Right lobe of liver (tissue), 6 donors: Measurements from ENCODE around the gene M1AP. TPM values are rescaled to one million over a fixed set of nuclear protein-coding genes. Genes with fewer than 3 reads are reported as not detected.

Source experiments
- ATAC-seq, 4 donors: fragments of 200-7000 bp; cut with Tn5 transposase; one replicate each; pipeline ENCODE4 v1.9.1; 2020; ENCODE audit warnings: mild to moderate bottlenecking in 4 of 4, moderate library complexity in 4 of 4
- DNase-seq, 3 donors: peaks; one replicate each; pipeline ENCODE4 v3.0.0-alpha.2; 2020
- H3K27ac ChIP-seq, 3 donors: fragments of 200-600 bp; one replicate each; pipeline ENCODE4 v1.8.0; 2022
- H3K27me3 ChIP-seq, 2 donors: fragments of 200-600 bp; one replicate each; pipeline ENCODE4 v1.8.0; 2022
- H3K36me3 ChIP-seq, 4 donors: fragments of 200-600 bp; sonication (generic) in 1 of 4; one replicate each; pipeline versions ENCODE4 v1.5.1 to v1.8.0; 2017 to 2022; ENCODE audit warnings: control low read depth in 1 of 4
- H3K4me1 ChIP-seq, 4 donors: fragments of 200-600 bp; sonication (generic) in 1 of 4; one replicate each; pipeline versions ENCODE4 v1.5.1 to v1.8.0; 2017 to 2022; ENCODE audit warnings: control low read depth in 1 of 4
- H3K4me3 ChIP-seq, 3 donors: fragments of 200-600 bp; one replicate each; pipeline ENCODE4 v1.8.0; 2022
- H3K9me3 ChIP-seq, 4 donors: fragments of 200-600 bp; sonication (generic) in 1 of 4; one replicate each; pipeline versions ENCODE4 v1.5.1 to v1.8.0; 2017 to 2022; ENCODE audit warnings: control low read depth in 1 of 4
- POLR2A ChIP-seq: fragments of 450-650 bp; IDR thresholded peaks from one replicate; pipeline ENCODE4 v1.6.1; 2017; ENCODE audit warnings: antibody characterized with exemption, mild to moderate bottlenecking
- WGBS: methylation state at CpG from one replicate; pipeline ENCODE4 v1.1.6; 2018; ENCODE audit warnings: low coverage, low lambda C conversion rate; ENCODE audit not compliant: insufficient coverage; ENCODE audit errors: missing lambda C conversion rate; 5-methylcytosine and 5-hydroxymethylcytosine counted together
- intact Hi-C, 2 donors: fragments of 100-400 bp; cut with DNase I; formaldehyde crosslinking; loops; one replicate each; pipeline versions ENCODE4 v1.11.2 to v1.14.1; 2022
- total RNA-seq, 6 experiments: library from RNA; depleted of rRNA in 2 of 6; stranded (reverse); fragments of >200 nt in 2 of 6; fragmentation: NEBNext Ultra II Directional in 3 of 6; extraction: Animal tissue kit (Norgen Biotek cat#: 25700) in 3 of 6; gene quantifications; one replicate each; pipeline versions ENCODE4 v1.1.0 to v1.2.4, GENCODE V29; 2016 to 2023
- TF ChIP-seq, protein P1 (sequence below), 4 donors: fragments of 200-600 bp in 3 of 4; fragments of 450-650 bp in 1 of 4; IDR thresholded peaks; one replicate each; pipeline versions ENCODE4 v1.5.1 to v1.8.0; 2016 to 2022; ENCODE audit warnings: antibody characterized with exemption in 4 of 4, mild to moderate bottlenecking in 2 of 4
- donor health status: DM: no; HTN: yes; CAD: no.
- donor health status: DM: no; HTN: no; CAD: no.
- donor health status: DM: no; HTN: no; CAD: no.
- donor health status: DM: no; HTN: yes; CAD: no.
- donor health status: DM: no; HTN: yes; CAD: no.

Gene M1AP
- total RNA-seq, 6 experiments from 2014 or later = not detected

DNA sequence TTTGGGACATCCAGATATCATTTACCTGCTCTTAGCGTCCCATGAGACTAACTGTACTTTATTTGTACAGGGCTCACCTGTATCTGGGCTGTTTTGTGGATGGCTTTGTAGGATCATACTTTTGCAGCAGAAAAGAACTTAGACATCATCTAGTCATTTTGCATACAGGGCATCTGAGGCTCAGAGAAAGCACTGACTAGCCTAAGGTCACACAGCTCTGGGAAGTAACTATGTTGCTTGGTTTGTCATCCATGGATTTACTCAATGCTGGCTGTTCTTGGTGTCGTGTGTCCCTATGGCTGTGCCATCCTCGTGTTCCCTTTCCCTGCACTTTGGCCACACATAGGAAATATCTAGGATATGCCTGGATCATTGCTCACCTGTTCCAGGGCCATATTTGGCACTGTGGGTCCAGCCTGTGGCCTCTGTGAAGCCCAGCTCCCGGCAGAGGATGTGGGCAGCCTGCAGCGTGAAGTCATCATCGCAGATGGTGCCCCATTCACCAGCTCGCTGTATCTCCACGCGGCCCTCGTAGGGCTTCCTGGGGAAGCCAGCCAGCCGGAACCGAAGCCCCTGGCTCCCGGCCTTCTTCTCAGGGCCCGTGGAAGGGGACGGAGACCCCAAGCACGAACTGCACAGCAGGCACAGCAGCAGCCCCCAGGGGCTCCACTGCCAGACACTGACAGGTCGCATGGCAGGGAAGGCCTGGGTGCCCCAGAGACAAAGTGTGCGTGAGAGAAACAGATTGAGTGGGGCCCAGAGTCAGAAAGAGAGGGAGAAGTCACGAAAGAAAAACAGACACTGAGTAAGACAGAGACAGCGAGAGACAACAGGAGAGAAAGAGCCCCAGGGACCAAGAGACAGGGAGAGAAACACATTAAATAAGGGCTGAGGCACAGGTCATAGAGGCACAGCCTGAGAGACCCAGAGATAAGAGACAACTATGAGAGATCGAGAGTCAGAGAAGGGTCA lies 95.9 kb downstream of the M1AP start:
- no peak overlapping the region for H3K4me3 ChIP-seq
- WGBS = 71% methylated on average over 14 of the region's 21 CpGs
- ATAC-seq = no peak
- H3K27ac ChIP-seq = no peak overlapping the region
- DNase-seq = no peak
- peaks cover 0 to 9% (median 3%) of the 10 kb centered on the region in 4 donors for H3K4me1 ChIP-seq
- H3K27me3 ChIP-seq = no peaks in the 10 kb centered on the region
- TF ChIP-seq, protein P1, sequence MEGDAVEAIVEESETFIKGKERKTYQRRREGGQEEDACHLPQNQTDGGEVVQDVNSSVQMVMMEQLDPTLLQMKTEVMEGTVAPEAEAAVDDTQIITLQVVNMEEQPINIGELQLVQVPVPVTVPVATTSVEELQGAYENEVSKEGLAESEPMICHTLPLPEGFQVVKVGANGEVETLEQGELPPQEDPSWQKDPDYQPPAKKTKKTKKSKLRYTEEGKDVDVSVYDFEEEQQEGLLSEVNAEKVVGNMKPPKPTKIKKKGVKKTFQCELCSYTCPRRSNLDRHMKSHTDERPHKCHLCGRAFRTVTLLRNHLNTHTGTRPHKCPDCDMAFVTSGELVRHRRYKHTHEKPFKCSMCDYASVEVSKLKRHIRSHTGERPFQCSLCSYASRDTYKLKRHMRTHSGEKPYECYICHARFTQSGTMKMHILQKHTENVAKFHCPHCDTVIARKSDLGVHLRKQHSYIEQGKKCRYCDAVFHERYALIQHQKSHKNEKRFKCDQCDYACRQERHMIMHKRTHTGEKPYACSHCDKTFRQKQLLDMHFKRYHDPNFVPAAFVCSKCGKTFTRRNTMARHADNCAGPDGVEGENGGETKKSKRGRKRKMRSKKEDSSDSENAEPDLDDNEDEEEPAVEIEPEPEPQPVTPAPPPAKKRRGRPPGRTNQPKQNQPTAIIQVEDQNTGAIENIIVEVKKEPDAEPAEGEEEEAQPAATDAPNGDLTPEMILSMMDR (IDR thresholded peaks at IDR 0.05) = no peak
- no peak for TF ChIP-seq POLR2A
- H3K36me3 ChIP-seq = no peaks in the 10 kb centered on the region
- H3K9me3 ChIP-seq = no peaks in the 10 kb centered on the region
- intact Hi-C loops = no loop called here

- no peak for ATAC-seq
- DNase-seq = no peak
- no peak overlapping the region for H3K27ac ChIP-seq
- TF ChIP-seq, protein P1 (IDR thresholded peaks at IDR 0.05) = no peak
- no peak for TF ChIP-seq POLR2A
- H3K4me1 ChIP-seq = peaks cover 0 to 9% (median 3%) of the 10 kb centered on the region in 4 donors
- no peaks in the 10 kb centered on the region for H3K36me3 ChIP-seq
- H3K27me3 ChIP-seq = no peaks in the 10 kb centered on the region
- no peaks in the 10 kb centered on the region for H3K9me3 ChIP-seq
- no peak overlapping the region for H3K4me3 ChIP-seq
- intact Hi-C loops = no loop called here
These were observed 96.6 kb downstream of the M1AP start for GRCh38 chr2:74551530-74551929.

DNA sequence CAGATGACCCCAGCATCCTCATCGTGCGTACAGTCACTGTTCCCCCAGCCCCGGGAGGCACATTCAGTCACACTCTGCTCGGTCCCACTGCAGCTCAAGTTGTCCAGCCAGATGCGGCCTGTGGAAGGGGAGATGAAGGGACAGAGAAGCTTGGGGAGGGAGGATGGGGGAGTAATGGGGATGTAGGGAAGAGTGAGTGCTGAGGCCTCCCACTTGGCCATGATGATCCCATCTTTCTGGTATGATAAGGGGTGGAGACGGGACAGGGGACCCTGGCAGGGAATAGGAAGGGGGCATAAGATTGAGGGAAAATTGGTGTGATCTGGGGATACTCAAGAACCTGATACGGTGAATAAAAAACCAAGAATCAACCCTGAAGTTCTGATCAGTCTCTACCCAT lies 97.9 kb downstream of the M1AP start:
- DNase-seq (no peak), ATAC-seq (no peak)
- H3K9me3 ChIP-seq = no peaks in the 10 kb centered on the region
- H3K36me3 ChIP-seq = no peaks in the 10 kb centered on the region
- H3K27me3 ChIP-seq = no peaks in the 10 kb centered on the region
- H3K4me3 ChIP-seq = no peak overlapping the region
- 70% methylated on average over 3 of the region's 7 CpGs for WGBS
- peaks cover 0 to 9% (median 3%) of the 10 kb centered on the region in 4 donors for H3K4me1 ChIP-seq
- no peak overlapping the region for H3K27ac ChIP-seq
- TF ChIP-seq, protein P1 (IDR thresholded peaks at IDR 0.05) = no peak
- no peak for TF ChIP-seq POLR2A
- intact Hi-C loops = no loop called here

DNA sequence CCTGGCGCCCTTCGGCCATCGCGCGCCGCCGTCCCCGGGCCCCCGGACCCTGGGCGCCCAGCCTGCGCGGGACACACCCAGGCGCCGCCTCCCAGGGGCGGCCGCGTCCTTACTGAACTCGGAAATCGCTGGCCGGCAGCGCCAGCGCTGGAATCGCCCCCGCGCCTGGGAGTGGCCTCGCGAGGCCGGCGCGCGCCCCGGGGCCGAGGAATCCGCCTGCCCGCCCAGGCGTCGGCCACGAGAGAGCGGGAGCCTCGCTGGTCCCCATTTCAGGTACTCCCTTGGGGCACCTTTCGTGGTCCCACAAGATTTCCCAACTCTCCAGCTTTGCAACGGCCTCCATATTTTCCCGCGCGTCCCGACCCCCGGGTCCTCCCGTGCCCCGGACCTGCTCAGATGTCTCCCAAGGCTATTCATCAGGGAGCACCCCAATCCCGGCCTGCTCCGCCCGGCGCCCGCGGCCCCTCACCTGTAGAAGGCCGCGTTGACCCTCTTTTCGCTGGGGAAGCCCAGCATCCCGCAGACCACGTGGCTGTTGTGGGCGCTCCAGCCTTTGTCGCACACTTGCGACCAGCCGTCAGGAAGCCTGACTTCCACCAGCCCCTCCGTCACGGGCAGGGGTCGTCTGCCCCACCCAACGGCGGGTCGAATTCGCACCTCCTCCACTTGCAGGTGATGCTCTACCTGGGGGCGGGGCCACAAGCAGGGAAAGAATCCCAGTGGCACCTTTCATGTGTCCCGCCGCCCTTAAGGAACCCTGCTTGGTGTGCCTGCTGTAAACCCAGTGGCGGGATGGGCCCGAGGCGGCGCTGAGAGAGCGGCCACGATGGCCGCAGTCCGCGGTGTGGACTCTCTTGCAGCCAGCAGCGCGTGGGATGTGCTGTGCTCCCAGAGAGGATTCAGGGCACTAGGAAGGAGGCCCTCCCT lies 99.0 kb downstream of the M1AP start:
- intact Hi-C loops = no loop called here
- ATAC-seq (peak; percentile 85 to 91 (median 86)), DNase-seq (peak; percentile 66 to 74 (median 67))
- TF ChIP-seq, protein P1 (IDR thresholded peaks at IDR 0.05) = no peak
- TF ChIP-seq POLR2A = peak; percentile 37
- Histone ChIP-seq H3K27ac (no peak overlapping the region), H3K27me3 (no peaks in the 10 kb centered on the region), H3K9me3 (no peaks in the 10 kb centered on the region), H3K4me3 (peak overlapping the region; percentile 52 to 56 (median 54)), H3K36me3 (no peaks in the 10 kb centered on the region), H3K4me1 (peaks cover 0 to 9% (median 3%) of the 10 kb centered on the region in 4 donors)
- 14% methylated on average over 15 of the region's 85 CpGs for WGBS
